ENCODE data around the gene NTRK2. TPM values are rescaled to one million over a fixed set of nuclear protein-coding genes. Genes with fewer than 3 reads are reported as not detected.
"Not testable (repeated sequence)": the region's sequence is repeated elsewhere in the genome, so short reads cannot be mapped to it uniquely, and the experiment has no call there.

The NTRK2 gene
- polyA plus RNA-seq, 1 experiment = 2.0 TPM

- no peak overlapping the region for H3K4me3 ChIP-seq (ENCODE audit: low read depth, low read length)
- H3K27me3 ChIP-seq (ENCODE audit: control insufficient read depth, insufficient read depth, low read length) = no peaks in the 10 kb centered on the region
- ChIA-PET POLR2A (no interaction called here), CTCF (interaction anchor here (0.6 to 0.9 kb wide), 3 partner anchors 13 to 50 kb away, joined by 3 to 4 read pairs (median 3); no protein-coding TSS in a partner anchor)
- no peak for DNase-seq (ENCODE audit: low read depth)
- H3K36me3 ChIP-seq (ENCODE audit: control insufficient read depth, insufficient read depth, low read length) = no peaks in the 10 kb centered on the region
- TF ChIP-seq CTCF (IDR thresholded peaks at IDR 0.05; ENCODE audit: insufficient read depth, low read depth, low read length) = no peak
Measured at GRCh38 chr9:84893419-84894128, 224.0 kb downstream of the NTRK2 start.

- Histone ChIP-seq H3K4me3 (ENCODE audit: low read depth, low read length) (no peak overlapping the region), H3K27me3 (ENCODE audit: control insufficient read depth, insufficient read depth, low read length) (no peaks in the 10 kb centered on the region), H3K36me3 (ENCODE audit: control insufficient read depth, insufficient read depth, low read length) (no peaks in the 10 kb centered on the region)
- ChIA-PET POLR2A (no interaction called here), CTCF (interaction anchor here (0.9 kb wide), 1 partner anchor 12 kb away, joined by 3 read pairs; no protein-coding TSS in a partner anchor)
- no peak for DNase-seq (ENCODE audit: low read depth)
- no peak for TF ChIP-seq CTCF (IDR thresholded peaks at IDR 0.05; ENCODE audit: insufficient read depth, low read depth, low read length)
Measured at GRCh38 chr9:84894859-84895258, 225.3 kb downstream of the NTRK2 start.

GRCh38 chr9:84897362-84898094 is 228.0 kb downstream of the NTRK2 start:
- no peaks in the 10 kb centered on the region for H3K36me3 ChIP-seq (ENCODE audit: control insufficient read depth, insufficient read depth, low read length)
- ChIA-PET POLR2A (no interaction called here), CTCF (no interaction called here)
- no peaks in the 10 kb centered on the region for H3K27me3 ChIP-seq (ENCODE audit: control insufficient read depth, insufficient read depth, low read length)
- H3K4me3 ChIP-seq (ENCODE audit: low read depth, low read length) = no peak overlapping the region
- DNase-seq (ENCODE audit: low read depth) = no peak
- no peak for TF ChIP-seq CTCF (IDR thresholded peaks at IDR 0.05; ENCODE audit: insufficient read depth, low read depth, low read length)

- Histone ChIP-seq H3K27me3 (ENCODE audit: control insufficient read depth, insufficient read depth, low read length) (no peaks in the 10 kb centered on the region; the same call in 1 of the 2 replicates), H3K4me3 (ENCODE audit: low read depth, low read length) (no peak overlapping the region), H3K36me3 (ENCODE audit: control insufficient read depth, insufficient read depth, low read length) (no peaks in the 10 kb centered on the region)
- ChIA-PET CTCF (no interaction called here), POLR2A (no interaction called here)
- DNase-seq (ENCODE audit: low read depth) = no peak
- no peak for TF ChIP-seq CTCF (IDR thresholded peaks at IDR 0.05; ENCODE audit: insufficient read depth, low read depth, low read length)
Measured at GRCh38 chr9:84898188-84898587, 228.7 kb downstream of the NTRK2 start.

GRCh38 chr9:84898618-84899017 is 229.1 kb downstream of the NTRK2 start:
- H3K4me3 ChIP-seq (ENCODE audit: low read depth, low read length); H3K27me3 ChIP-seq (ENCODE audit: control insufficient read depth, insufficient read depth, low read length); H3K36me3 ChIP-seq (ENCODE audit: control insufficient read depth, insufficient read depth, low read length); POLR2A ChIA-PET; DNase-seq (ENCODE audit: low read depth); CTCF ChIA-PET: not testable (repeated sequence)
